DLD1 (cell line): ENCODE measurements around the gene PLD1.

Experiments
- in situ Hi-C: cut with HindIII; loops from 2 replicates; pipeline ENCODE4 v1.10.0; 2017; ENCODE audit warnings: low sequenced_read_pairs

Gene PLD1

DNA sequence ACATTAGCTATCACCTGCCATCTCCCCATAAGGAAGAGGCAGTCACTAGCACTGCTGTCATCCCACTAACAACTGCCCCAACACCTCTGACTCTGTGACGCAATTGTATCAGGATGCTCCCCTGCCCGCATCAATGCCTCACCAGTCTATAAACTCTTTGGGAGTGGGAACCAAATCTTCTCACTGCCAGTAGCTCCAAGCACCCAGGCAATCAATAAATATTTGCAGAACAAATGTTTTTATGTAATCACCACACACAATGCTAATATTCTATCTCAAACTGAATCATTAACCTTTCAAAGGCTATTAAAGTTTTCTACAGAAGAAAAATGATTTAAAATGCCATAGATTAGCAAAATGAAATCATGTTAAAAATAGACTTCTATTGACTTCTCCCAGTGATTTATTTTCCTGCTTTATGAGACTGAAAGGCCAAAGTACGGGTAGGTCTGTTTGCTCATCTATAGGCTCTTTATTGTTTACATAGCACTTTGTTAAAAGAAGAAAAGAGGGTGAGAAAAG is 131.3 kb downstream of the PLD1 start:
- in situ Hi-C loops = no loop called here

DNA sequence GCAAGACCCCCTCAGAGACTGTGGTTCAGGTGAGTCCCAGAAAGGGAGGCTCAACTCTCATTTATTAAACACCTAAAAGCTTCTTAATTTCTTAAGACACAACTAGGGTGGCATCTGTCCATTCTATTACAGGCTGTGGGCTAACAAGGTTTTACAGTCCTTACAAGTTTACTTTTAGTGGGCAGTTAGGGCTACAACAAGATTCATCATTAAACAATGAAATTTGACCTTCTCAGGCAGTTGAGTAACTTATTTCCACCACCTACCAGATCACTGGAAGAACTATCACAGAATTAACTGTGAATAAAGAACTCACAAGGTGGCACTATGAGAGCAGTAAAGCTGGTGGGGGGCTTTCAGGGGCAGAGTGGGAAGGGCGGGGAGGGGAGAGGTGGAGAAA is 132.6 kb downstream of the PLD1 start:
- in situ Hi-C loops = no loop called here

DNA sequence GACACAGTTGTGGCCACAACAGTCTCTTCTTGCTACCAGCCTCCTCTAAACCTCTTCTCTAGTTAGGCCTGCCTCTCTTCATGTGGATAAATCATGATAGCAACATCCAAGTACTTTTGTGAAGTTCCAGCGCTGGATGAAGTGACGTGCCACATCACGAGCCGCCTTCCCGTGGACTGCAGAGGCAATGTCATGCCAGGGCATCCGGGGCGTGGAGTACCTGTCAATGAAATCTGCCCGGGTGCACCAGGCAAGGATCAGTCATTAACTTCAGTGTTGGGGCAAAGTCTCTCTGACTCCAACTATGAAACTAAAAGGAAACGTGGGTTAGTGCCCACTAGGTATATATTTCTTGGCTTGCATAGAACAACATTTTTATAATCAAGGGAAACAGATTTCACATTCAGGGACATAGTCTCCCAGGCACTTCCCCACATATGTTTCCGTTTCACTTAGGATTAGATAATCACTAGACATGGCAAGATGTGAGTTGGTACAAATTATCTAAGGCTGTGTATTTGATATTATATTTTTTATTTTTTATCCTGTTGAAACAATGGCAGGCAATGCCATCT is 133.6 kb downstream of the PLD1 start:
- in situ Hi-C loops = no loop called here

DNA sequence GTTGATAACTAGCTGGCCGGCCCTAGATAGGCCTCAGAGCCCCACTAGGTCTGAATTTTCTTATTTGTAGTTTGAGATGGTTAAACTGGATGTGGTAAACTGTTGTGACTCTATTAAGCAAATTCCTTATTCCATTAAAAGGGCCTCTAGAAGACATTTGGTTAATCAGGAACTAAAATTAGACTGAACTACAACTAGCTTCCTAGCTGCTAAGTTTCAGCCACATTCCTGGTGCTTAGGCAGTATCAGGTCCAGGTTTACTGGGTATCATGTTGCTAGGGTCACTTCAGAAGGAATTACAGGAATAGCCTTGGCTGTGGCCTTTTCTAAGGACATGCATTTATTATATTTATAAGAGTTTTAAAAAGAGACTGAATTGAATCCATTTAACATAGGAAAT is 136.3 kb downstream of the PLD1 start:
- in situ Hi-C loops = no loop called here

DNA sequence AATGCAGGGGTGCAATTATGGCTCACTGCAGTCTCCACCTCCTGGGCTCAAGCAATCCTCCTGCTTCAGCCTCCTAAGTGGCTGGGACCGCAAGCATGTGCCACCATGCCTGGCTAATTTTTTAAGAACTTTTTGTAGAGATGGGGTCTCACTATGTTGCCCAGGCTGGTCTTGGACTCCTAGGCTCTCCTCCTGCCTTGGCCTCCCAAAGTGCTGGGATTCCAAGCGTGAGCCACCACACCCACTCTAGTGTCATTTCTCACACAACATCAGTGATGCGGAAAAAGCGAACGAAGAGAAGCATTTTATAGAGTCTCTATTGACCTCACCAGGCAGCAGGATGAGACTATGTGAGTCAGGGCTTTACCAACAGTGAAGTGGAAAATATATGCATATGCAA is 137.7 kb downstream of the PLD1 start:
- in situ Hi-C loops = no loop called here

DNA sequence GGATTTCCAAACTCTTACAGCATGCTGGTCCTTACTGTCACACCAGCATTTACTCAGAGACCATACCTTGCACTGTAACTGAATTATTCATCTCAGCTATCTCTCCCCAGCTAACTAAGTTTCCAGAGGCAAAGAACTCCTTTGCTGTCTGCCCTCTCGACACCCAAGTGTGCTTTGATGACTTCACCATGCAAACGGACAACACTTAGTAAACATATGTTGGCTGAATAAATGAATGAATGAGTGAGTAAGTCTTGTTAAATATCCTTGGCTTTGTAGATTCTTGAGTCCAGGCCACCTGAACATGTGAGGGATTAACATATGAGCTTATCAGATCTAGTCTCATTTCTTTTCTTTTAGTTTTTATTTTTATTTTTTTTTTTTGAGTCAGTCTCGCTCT is 138.2 kb downstream of the PLD1 start:
- in situ Hi-C loops = no loop called here

DNA sequence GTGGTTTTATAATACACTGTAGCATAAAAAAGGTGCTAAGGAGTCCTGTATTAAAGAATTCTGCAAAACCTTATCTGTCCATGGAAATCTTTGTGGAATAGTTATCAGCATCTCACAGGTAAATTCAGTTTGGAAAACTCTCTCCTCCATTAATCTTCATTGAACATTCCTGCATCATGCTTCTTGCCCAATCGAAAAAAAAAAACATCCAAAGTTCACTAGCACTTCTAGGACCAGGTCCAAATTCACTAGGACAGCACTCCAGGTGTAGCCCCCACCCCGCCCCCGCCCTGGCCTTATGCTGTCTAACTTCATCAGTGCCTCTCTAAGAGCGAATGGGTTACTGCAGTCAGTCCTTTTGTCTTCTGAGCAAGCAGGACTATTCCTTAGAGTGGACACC is 138.6 kb downstream of the PLD1 start:
- in situ Hi-C loops = no loop called here

DNA sequence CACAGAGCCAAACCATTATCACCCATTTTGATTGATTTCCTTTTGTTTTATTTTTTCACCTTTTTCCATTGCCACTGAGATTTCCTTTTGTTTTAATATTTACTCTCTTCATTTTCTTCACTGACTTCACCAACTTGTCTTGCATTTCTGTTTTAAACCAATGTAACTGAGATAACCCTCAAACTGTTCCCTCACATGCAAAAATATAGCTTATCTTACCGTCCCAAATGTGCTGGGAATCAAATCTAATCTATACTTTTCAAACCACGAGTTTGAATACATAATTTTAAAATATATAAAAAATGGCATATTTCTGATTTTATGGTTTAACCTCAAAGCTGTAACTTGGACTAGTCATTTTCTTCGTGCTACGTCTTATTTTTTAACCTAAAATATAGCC is 143.8 kb downstream of the PLD1 start:
- in situ Hi-C loops = no loop called here

DNA sequence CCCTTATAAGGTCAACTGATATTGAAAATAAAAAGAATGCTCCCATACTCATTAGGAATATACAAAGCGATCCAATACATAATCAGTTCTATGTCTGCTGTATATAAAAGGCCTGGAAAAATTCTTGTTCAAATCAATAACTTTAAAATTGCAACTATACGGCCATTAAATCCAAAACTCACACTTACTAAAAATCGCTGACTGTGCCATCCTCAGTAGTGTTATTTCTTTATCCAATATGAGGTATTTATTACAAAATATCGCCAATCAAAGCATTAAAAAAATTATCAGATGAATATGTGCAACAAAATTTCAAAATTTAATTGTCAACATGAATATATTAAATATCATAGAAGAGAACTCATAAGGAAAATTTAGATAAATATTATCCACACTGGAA is 146.5 kb downstream of the PLD1 start:
- in situ Hi-C loops = no loop called here

DNA sequence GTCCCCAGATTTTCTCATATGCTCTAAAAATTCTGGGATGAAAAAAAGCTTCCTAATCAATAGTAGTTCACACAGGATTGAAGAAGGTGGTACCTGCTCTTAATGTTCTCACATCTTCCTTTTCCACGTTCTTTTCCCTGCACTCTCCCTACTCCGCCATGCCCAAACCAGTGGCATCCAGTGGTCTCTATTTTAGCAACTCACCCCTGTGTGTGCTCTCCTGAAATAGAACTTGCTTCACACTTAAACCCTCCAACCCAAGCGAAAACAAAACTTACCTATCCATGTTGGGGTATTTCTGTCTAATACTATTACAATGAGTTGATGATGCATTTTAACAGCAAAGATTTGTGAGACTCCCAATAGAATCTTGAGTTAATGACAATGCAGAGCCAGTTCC is 148.8 kb downstream of the PLD1 start:
- in situ Hi-C loops = no loop called here

DNA sequence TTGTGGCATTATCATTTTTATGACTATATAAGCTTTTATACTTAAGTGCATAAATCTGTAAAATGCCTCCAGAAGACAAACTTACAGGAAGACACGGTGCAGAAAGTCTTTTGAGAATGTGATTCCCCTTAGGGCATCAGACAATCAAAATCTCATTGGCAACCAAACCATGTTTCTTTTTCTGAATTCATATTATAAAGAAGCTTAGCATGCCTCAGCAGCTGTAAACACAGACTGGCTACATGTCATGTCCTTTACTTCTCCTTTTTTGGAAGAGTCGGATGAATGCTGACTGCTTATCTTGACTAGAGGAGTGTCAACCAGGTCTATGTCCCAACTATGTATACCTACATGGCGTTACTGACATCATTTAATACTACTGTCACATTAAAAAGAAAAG is 150.1 kb downstream of the PLD1 start:
- in situ Hi-C loops = no loop called here

DNA sequence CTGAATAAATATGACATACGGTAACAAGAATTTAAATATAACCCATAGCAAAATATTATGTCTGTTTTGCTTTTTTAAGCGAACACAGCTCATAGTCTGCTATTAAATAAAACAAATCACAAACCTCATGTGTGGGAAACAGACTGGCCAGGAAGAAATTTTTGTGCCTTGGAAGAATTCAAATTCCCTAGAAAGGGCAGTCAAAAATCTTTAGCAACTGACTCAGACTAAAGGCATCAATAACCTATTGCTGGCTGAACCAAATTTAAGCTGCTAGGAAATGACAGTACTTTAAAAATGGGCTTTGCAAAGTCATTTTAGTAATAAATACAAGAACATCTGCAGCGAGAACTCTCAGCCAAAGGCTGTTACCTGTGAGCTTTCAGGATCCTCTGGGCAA is 151.4 kb downstream of the PLD1 start:
- in situ Hi-C loops = no loop called here

DNA sequence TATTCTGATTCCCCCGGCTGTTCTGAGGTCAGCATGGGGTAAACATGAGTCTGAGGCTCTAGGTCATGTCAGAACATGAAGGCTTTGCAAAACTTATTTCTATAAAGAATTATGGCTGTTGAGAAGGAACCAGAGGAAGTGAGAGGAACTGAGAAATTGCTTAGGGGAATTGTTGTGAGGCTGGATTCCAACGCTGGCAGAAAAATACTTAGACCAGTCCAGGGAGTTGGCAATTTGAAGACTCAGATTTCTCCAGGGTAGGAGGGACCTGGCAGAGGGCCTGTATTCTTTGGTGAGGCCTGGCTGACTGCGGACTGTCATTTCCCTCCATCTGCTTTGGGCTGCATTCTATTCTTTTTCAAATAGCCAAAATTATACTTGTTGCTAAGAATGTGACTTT is 155.5 kb downstream of the PLD1 start:
- in situ Hi-C loops = no loop called here

DNA sequence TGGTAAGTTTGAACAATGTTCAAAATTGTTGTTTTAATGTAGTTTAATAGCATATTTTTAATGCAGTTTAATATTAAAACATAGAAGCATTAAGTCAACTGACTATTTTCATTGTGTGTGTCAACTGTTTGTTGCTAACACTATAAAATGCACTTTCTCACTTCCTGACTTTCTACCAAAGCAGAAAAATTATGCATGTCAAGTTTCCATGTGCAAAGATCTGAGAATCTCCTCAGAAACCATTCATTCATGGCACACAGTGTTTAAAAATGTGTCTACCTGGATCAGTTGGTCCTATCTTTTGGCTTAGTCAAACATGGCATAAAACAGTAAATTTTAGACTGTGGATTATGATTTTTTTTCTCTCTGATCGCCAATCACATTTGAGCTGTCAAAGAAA is 156.0 kb downstream of the PLD1 start:
- in situ Hi-C loops = no loop called here

DNA sequence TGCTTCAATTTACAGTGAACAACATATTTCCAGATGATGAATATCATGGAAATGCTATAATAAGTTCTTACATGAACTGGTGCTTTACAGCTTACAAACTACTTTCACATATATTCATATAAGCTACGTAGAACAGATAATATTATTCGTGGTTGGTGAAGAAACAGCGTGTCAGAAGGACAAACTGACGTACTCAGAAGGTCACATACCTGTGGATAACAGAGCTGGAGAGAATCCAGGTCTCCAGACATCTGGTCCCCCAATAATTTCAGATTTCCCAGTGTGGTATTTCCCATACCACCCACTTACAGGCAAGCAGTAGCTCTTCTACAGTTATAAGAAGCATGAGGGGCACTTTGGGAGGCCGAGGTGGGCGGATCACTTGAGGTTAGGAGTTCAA is 156.6 kb downstream of the PLD1 start:
- in situ Hi-C loops = no loop called here

DNA sequence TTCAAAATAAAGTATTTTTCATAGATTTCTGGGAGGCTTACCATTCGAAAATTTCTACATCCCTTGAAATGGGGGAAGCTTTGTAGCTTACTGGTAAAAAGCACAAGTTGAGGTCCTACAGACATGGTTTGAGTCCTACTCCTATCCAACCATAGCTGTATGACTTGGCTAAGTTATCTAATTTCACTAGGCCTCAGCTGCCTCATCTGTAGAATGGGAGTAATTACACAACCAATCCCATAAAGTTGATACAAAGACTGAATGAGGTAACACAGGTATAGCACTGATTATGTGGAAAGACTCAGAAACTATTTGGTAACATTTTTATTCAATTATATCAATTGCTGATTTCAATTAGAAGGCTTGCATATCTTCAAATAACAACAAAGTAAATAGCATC is 157.4 kb downstream of the PLD1 start:
- in situ Hi-C loops = no loop called here

DNA sequence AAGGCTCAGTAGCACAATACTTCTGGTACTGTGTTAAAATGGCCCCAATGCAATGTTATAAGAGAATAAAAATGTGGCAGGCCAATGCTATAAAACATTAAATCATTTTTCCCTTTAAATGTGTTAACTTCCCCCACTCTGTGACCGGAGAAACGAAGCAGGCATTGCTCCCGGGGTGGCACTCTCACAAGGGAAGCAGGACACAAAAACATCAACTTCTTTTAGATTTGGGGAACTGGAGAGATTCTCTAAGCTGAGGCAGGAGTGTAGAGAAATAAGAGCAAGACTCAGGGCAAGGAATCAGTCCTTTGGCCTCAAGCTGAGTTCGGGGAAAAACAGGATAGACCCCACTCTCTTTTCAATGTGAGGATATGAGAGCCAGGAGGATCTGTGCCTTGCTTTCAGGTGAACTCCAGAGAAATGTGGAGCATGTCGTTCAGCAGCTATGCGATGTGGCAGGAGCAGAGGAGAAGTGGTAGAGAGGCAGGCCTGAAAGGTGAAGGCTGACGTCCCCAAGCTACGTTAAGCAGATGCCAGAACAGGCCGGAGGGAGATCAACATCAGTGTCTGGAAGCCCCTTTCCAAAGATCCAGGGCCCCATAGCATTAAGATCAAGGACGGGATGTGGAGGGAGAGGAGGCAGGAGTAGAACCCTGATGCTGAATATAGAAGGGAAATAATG is 160.2 kb downstream of the PLD1 start:
- in situ Hi-C loops = no loop called here

DNA sequence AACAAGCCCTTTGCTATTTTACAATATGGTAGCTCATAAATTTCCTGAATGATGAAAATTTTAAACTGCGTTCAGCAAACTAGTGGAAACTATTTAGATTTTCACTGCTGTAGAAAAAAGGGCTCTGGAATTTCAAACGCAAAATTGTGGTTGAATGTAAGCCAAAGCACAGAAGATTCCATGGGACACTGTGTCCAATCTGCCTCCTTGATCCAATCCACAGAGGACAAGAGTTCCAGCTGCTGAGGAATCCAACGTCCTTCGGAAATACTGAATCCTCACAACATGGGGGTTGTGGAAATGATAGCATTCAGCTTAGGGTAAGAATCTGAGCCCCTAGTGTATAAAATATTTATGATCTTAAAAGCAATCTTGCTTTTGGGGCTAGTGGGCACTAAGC is 161.0 kb downstream of the PLD1 start:
- in situ Hi-C loops = no loop called here

DNA sequence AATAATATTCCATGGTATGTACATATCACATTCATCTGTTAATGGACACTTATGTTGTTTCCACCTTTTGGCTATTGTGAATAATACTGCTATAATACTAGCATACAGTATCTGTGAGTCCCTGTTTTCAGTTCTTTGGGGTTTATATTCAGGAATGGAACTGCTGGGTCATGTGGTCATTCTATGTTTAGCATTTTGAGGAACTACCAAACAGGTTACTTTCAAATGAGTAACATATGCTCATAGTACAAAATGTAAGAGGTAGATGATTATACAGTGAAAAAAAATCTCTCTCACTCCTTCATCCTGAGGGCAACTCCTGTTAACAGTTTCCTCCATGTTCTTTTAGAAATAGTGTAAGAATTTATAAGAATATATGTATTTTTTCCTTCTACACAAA is 162.2 kb downstream of the PLD1 start:
- in situ Hi-C loops = no loop called here

DNA sequence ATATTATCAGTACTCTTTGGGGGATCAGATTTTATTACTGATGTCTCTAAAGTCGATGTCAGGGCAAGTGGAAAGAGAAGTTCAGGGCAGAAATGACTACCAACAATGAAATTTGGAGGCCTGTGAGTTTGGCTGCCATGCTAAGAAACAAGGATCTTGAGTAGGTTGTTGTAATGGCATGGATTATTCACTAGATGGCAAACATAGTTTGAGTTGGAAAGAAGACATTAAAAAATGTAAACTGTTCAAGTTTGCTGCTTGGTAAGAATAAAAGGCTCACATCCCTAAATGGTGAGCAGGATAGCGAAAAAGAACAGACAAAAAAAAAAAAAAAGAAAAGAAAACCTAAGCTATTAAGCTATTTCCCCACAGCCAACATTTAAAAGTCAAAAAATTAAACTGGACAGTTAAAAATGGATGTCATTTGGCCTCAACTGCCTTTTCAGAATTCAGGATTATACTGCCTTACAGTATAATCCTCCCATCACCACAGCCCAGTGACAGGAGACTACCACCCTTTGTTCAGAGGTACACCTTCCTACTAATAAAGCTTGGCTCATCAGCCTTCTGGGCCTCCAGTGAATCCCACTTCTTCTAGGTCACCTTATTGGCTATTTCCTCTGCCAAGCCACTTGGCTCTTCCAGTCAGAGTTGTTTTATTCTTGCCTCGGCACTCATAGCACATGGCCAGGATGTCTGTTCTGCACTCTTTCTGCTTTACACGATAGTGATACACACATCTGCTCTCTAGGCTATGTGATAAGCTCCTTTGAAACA is 163.7 kb downstream of the PLD1 start:
- in situ Hi-C loops = no loop called here

DNA sequence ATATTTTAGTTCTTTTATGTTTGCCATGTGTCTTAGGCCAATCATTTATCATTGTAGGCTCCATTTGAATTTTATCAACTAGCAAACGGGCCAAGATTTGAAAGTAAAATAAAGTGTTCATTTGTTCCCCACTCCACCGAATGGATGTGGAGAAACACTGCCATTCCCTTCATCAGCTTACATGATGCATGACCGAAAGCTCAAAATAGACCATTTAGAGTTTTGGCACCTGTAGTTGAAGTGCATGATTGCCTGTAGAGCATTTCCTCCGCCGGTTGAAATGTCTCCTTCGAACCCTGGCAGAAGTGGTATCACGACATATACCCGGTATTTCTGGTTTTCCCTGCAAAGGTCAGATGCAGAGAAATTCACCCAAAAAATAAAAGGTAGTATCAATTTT is 165.6 kb downstream of the PLD1 start:
- in situ Hi-C loops = no loop called here

DNA sequence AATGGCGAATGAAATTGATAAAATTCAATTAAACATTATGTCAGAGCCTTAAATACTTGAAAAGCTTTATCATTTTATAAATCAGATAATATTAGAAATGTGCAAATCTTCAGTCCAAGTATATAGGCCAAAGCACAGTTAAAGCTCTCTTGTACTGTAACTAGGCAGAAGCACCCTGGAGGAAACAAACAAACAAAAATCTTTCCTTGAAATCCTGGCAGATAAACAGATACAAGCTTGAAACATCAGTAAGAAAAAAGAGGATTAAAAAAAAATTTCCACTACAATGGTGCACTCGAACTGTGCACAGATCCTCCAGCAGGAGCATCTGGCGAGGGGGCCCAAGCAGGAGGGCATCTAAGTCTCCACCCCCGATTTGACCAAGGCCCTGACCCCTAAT is 166.6 kb downstream of the PLD1 start:
- in situ Hi-C loops = no loop called here
